Measurements from ENCODE around the gene UROC1. TPM values are rescaled to one million over a fixed set of nuclear protein-coding genes. Genes with fewer than 3 reads are reported as not detected.

Gene UROC1
- total RNA-seq, 1 experiment from 2014 or later, result not detected

DNA sequence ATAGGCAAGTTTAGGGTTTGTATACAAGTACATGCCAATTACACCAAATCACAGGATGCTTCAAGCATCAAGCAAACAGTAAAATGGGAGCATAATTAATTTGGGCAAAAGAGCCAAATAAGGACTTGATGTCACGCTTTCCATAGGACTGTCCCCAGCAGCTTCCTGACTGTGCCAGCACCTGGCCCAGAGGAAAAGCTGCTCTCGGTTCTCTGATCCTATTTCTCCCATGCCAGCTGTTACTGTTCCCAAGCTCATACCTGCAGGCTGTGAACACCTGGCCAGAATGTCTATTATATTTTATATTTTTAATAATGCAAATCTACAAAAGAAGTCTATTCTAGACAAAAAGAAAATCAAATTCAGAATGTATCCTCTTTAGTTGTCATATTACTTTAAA, 54.1 kb downstream of the UROC1 start:
- Histone ChIP-seq H3K27me3 (ENCODE audit: insufficient read depth, low read length) (no peaks in the 10 kb centered on the region), H3K9ac (ENCODE audit: low read length) (no peak overlapping the region), H2AFZ (ENCODE audit: low read depth, low read length, poor library complexity, severe bottlenecking) (no peak overlapping the region), H3K4me1 (ENCODE audit: control insufficient read depth in 1 of 2, insufficient read depth in 2 of 2, low read length in 2 of 2) (no peaks in the 10 kb centered on the region), H3K79me2 (ENCODE audit: insufficient read depth, low read length) (peaks cover 33% of the 10 kb centered on the region), H3K9me3 (ENCODE audit: control insufficient read depth in 1 of 2, insufficient read depth in 1 of 2, low read depth in 1 of 2, low read length in 2 of 2) (no peaks in the 10 kb centered on the region), H4K20me1 (ENCODE audit: insufficient read depth) (no peaks in the 10 kb centered on the region), H3K4me3 (replicated peaks in 1 of 2; ENCODE audit: low read depth in 1 of 2, low read length in 2 of 2) (no peak overlapping the region), H3K27ac (ENCODE audit: low read depth, low read length) (no peak overlapping the region), H3K4me2 (ENCODE audit: low read length) (no peak overlapping the region), H3K9me2 (ENCODE audit: insufficient read depth) (no peaks in the 10 kb centered on the region), H3K36me3 (ENCODE audit: control insufficient read depth in 1 of 2, insufficient read depth in 2 of 2, low read length in 2 of 2) (peaks cover 66 to 71% of the 10 kb centered on the region in 2 experiments; a peak in 3 of 4 replicates)
- POLR2A ChIA-PET, result no interaction called here
- TF ChIP-seq EZH2 (IDR thresholded peaks at IDR 0.05) (no peak), ELF1 (IDR thresholded peaks at IDR 0.05; ENCODE audit: borderline replicate concordance, low read depth) (no peak)
- TF ChIP-seq, protein P1, sequence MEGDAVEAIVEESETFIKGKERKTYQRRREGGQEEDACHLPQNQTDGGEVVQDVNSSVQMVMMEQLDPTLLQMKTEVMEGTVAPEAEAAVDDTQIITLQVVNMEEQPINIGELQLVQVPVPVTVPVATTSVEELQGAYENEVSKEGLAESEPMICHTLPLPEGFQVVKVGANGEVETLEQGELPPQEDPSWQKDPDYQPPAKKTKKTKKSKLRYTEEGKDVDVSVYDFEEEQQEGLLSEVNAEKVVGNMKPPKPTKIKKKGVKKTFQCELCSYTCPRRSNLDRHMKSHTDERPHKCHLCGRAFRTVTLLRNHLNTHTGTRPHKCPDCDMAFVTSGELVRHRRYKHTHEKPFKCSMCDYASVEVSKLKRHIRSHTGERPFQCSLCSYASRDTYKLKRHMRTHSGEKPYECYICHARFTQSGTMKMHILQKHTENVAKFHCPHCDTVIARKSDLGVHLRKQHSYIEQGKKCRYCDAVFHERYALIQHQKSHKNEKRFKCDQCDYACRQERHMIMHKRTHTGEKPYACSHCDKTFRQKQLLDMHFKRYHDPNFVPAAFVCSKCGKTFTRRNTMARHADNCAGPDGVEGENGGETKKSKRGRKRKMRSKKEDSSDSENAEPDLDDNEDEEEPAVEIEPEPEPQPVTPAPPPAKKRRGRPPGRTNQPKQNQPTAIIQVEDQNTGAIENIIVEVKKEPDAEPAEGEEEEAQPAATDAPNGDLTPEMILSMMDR (IDR thresholded peaks at IDR 0.05 in 2 of 3, conservative IDR thresholded peaks at IDR 0.05 in 1 of 3; ENCODE audit: borderline replicate concordance in 1 of 3, insufficient read depth in 1 of 3, low read depth in 2 of 3, low read length in 2 of 3), result no peak
- RAD21 ChIA-PET (ENCODE audit: low non-redundant PET in 1 of 2, low total read pairs in 2 of 2, uncharacterized antibody in 2 of 2, unreplicated experiment in 2 of 2), result no interaction called here
- CTCF ChIA-PET, result no interaction called here
- intact Hi-C loops (cut with micrococcal nuclease), result no loop called here
- ATAC-seq (no peak), DNase-seq (ENCODE audit: low read depth, low spot score) (no peak)
- no TSS peak for BruUV-seq (replicated peaks)

DNA sequence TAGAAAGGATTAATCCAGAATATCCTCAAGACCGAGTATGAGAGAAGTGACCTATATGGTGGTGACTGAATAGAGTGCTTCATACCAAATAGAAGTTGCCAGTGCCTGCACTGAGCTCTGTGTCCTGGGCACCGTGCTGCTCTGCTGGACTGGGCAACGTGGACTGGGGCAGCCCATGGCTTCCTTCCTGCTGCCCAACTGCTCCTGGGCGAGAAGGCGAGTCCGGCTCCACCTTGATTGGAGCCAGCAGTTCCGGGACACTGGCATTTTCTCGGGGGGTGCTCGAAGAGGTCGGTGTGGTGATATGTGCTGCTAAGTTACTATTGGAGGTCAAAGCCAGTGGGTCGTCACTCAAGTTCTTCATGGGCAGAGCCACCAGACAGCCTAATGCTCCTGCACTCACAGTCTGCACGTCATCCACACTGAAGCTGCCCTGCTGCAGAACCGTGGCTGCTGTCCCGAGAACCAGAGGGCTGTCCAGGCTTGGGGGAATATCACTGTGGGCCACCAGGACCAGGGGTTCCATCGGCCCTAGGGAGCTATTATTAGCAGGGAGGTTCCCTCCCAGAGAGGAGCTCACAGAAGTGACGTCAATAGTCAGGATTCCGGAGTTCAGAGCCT, 56.0 kb downstream of the UROC1 start:
- RAD21 ChIA-PET (ENCODE audit: low non-redundant PET in 1 of 2, low total read pairs in 2 of 2, uncharacterized antibody in 2 of 2, unreplicated experiment in 2 of 2), result no interaction called here
- DNase-seq (ENCODE audit: low read depth, low spot score), result no peak
- no peaks in the 10 kb centered on the region for H3K9me3 ChIP-seq (ENCODE audit: control insufficient read depth in 1 of 2, insufficient read depth in 1 of 2, low read depth in 1 of 2, low read length in 2 of 2)
- no peaks in the 10 kb centered on the region for H4K20me1 ChIP-seq (ENCODE audit: insufficient read depth)
- H3K9ac ChIP-seq (ENCODE audit: low read length), result no peak overlapping the region
- no peak overlapping the region for H2AFZ ChIP-seq (ENCODE audit: low read depth, low read length, poor library complexity, severe bottlenecking)
- H3K36me3 ChIP-seq (ENCODE audit: control insufficient read depth in 1 of 2, insufficient read depth in 2 of 2, low read length in 2 of 2), result peaks cover 65 to 67% of the 10 kb centered on the region in 2 experiments; a peak in 3 of 4 replicates
- H3K79me2 ChIP-seq (ENCODE audit: insufficient read depth, low read length), result peaks cover 33% of the 10 kb centered on the region
- ATAC-seq, result no peak
- no peak overlapping the region for H3K4me3 ChIP-seq (replicated peaks in 1 of 2; ENCODE audit: low read depth in 1 of 2, low read length in 2 of 2)
- no peak overlapping the region for H3K27ac ChIP-seq (ENCODE audit: low read depth, low read length)
- POLR2A ChIA-PET, result no interaction called here
- no TSS peak for BruUV-seq (replicated peaks)
- intact Hi-C loops (cut with micrococcal nuclease), result no loop called here
- H3K4me1 ChIP-seq (ENCODE audit: control insufficient read depth in 1 of 2, insufficient read depth in 2 of 2, low read length in 2 of 2), result no peaks in the 10 kb centered on the region
- CTCF ChIA-PET, result no interaction called here
- H3K9me2 ChIP-seq (ENCODE audit: insufficient read depth), result no peaks in the 10 kb centered on the region
- H3K27me3 ChIP-seq (ENCODE audit: insufficient read depth, low read length), result no peaks in the 10 kb centered on the region
- TF ChIP-seq JUND (IDR thresholded peaks at IDR 0.05), result no peak
- no peak for TF ChIP-seq CBX3 (IDR thresholded peaks at IDR 0.05; ENCODE audit: low read depth)
- TF ChIP-seq EZH2 (IDR thresholded peaks at IDR 0.05), result no peak
- TF ChIP-seq ZNF274 (IDR thresholded peaks at IDR 0.05; ENCODE audit: low read depth, low read length), result no peak
- TF ChIP-seq TCF7L2 (IDR thresholded peaks at IDR 0.05; ENCODE audit: borderline replicate concordance, extremely low read depth, insufficient read depth, insufficient read length), result no peak
- TF ChIP-seq POLR2A (IDR thresholded peaks at IDR 0.05; ENCODE audit: borderline replicate concordance, extremely low read depth, insufficient read depth, insufficient read length), result no peak
- TF ChIP-seq EGR1 (IDR thresholded peaks at IDR 0.05; ENCODE audit: low read depth), result no peak
- TF ChIP-seq ZFX (IDR thresholded peaks at IDR 0.05), result no peak
- no peak overlapping the region for H3K4me2 ChIP-seq (ENCODE audit: low read length)

Data from HCT116 (cell line).